HCT116 (cell line): Measurements from ENCODE around the gene POTEE.
"Not testable (repeated sequence)": the region's sequence is repeated elsewhere in the genome, so short reads cannot be mapped to it uniquely, and the experiment has no call there.

Source experiments
- CTCF ChIP-seq, 3 experiments: fragments of 200-600 bp in 1 of 3; sonication (generic) in 1 of 3; IDR thresholded peaks in 2 of 3; conservative IDR thresholded peaks in 1 of 3; 2 replicates each; pipeline ENCODE4 v1.5.1; 2012 to 2017; ENCODE audit warnings: low read depth in 2 of 3, low read length in 2 of 3, antibody characterized with exemption in 1 of 3, borderline replicate concordance in 1 of 3, control low read depth in 1 of 3, mild to moderate bottlenecking in 1 of 3, mixed read lengths in 1 of 3, mixed run types in 1 of 3, moderate library complexity in 1 of 3; ENCODE audit not compliant: insufficient read depth in 1 of 3
- SIN3A ChIP-seq: IDR thresholded peaks from 2 replicates; pipeline ENCODE4 v1.6.1; 2012; ENCODE audit warnings: low read depth

- not testable (repeated sequence) for TF ChIP-seq SIN3A; CTCF (IDR thresholded peaks at IDR 0.05 in 2 of 3, conservative IDR thresholded peaks at IDR 0.05 in 1 of 3; ENCODE audit: borderline replicate concordance in 1 of 3, insufficient read depth in 1 of 3, low read depth in 2 of 3, low read length in 2 of 3)
Measured at GRCh38 chr2:131207839-131208238, 1.5 kb upstream of the POTEE start.
